Stomach (tissue), 4 donors: ENCODE results near the gene SRGAP2C.
"Not testable (repeated sequence)": the region's sequence is repeated elsewhere in the genome, so short reads cannot be mapped to it uniquely, and the experiment has no call there.

Experiments
- CTCF ChIP-seq, 7 experiments: fragments of 450-650 bp in 4 of 7; fragments of 200-600 bp in 3 of 7; sonication (generic) in 3 of 7; IDR thresholded peaks; one replicate each; pipeline ENCODE4 v1.5.1; 2016 to 2019; ENCODE audit warnings: antibody characterized with exemption in 7 of 7, control low read depth in 2 of 7, mild to moderate bottlenecking in 1 of 7
- POLR2A ChIP-seq, 4 donors: fragments of 450-650 bp; IDR thresholded peaks; one replicate each; pipeline ENCODE4 v1.6.1; 2016; ENCODE audit warnings: antibody characterized with exemption in 4 of 4, control low read depth in 2 of 4, mild to moderate bottlenecking in 1 of 4, moderate library complexity in 1 of 4
- POLR2AphosphoS5 ChIP-seq, 3 donors: sonication (generic); formaldehyde crosslinking; IDR thresholded peaks; one replicate each; pipeline ENCODE4 v1.6.1; 2016; ENCODE audit warnings: antibody characterized with exemption in 3 of 3

- TF ChIP-seq CTCF, POLR2A, POLR2AphosphoS5 (IDR thresholded peaks at IDR 0.05): not testable (repeated sequence)
These were observed 24.7 kb upstream of the SRGAP2C start for GRCh38 chr1:121160118-121160517.
